K562 (cell line): ENCODE data around the gene IGFALS. TPM values are rescaled to one million over a fixed set of nuclear protein-coding genes. Genes with fewer than 3 reads are reported as not detected.

Experiments
- CBX5 ChIP-seq: IDR thresholded peaks from 2 replicates; pipeline ENCODE4 v1.6.1; 2014; ENCODE audit warnings: low read depth, borderline replicate concordance
- CHD4 ChIP-seq: fragments of 200-600 bp; sonication (generic); IDR thresholded peaks from 3 replicates; pipeline ENCODE4 v1.6.1; 2012; ENCODE audit warnings: low read depth, mild to moderate bottlenecking, mixed read lengths, low read length, inconsistent platforms; ENCODE audit not compliant: insufficient read depth, insufficient replicate concordance, poor library complexity, severe bottlenecking
- COPS2 ChIP-seq: fragments of 450-650 bp; conservative IDR thresholded peaks from 2 replicates; pipeline ENCODE4 v1.6.1; 2016; ENCODE audit warnings: mild to moderate bottlenecking, moderate library complexity
- ESRRA ChIP-seq: fragments of 450-650 bp; IDR thresholded peaks from 2 replicates; pipeline ENCODE4 v1.6.1; 2014; ENCODE audit warnings: low read depth, mild to moderate bottlenecking, moderate library complexity, borderline replicate concordance
- ESRRB ChIP-seq: fragments of 250-450 bp; sonication (Bioruptor Pico); IDR thresholded peaks from 2 replicates; pipeline ENCODE4 v1.5.0; 2020; ENCODE audit warnings: mild to moderate bottlenecking, moderate library complexity, borderline replicate concordance
- FOXO4 ChIP-seq: fragments of 450-650 bp; formaldehyde crosslinking; IDR thresholded peaks from 2 replicates; pipeline ENCODE4 v1.4.0; 2020; ENCODE audit warnings: mild to moderate bottlenecking, moderate library complexity
- HDAC6 ChIP-seq: IDR thresholded peaks from 2 replicates; pipeline ENCODE4 v1.6.1; 2012; ENCODE audit warnings: low read depth, mild to moderate bottlenecking, control low read depth, inconsistent platforms, low read length, moderate library complexity
- HNRNPLL ChIP-seq: fragments of 200-400 bp; formaldehyde crosslinking; IDR thresholded peaks from 2 replicates; pipeline ENCODE4 v1.6.1; 2017; ENCODE audit warnings: low read length, low read depth, mild to moderate bottlenecking; ENCODE audit not compliant: poor library complexity, severe bottlenecking
- JUND ChIP-seq, 2 experiments: IDR thresholded peaks; 2 replicates in 1 of 2; 3 replicates in 1 of 2; pipeline ENCODE4 v1.6.1; 2011; ENCODE audit warnings: borderline replicate concordance in 2 of 2, low read depth in 2 of 2, low read length in 2 of 2, improper control_type of control experiment in 1 of 2, missing biosample characterization in 1 of 2, missing genetic modification characterization in 1 of 2, missing genetic modification reagents in 1 of 2
- KDM1A ChIP-seq, 2 experiments: fragments of 450-650 bp; IDR thresholded peaks; 2 replicates each; pipeline ENCODE4 v1.6.1; 2016; ENCODE audit warnings: mild to moderate bottlenecking in 2 of 2
- LARP7 ChIP-seq: fragments of 450-650 bp; IDR thresholded peaks from 2 replicates; pipeline ENCODE4 v1.6.1; 2016
- PRMT5 ChIP-seq: sonication (generic); formaldehyde crosslinking; IDR thresholded peaks from 2 replicates; pipeline ENCODE4 v1.5.0; 2020; ENCODE audit warnings: missing genetic modification reagents
- TFAM ChIP-seq: fragments of 250-450 bp; sonication (Bioruptor Pico); conservative IDR thresholded peaks from 2 replicates; pipeline ENCODE4 v1.5.0; 2021; ENCODE audit warnings: mild to moderate bottlenecking, moderate library complexity
- THAP12 ChIP-seq: fragments of 250-450 bp; sonication (Bioruptor Pico); IDR thresholded peaks from 2 replicates; pipeline ENCODE4 v1.9.0; 2021; ENCODE audit warnings: mild to moderate bottlenecking, inconsistent platforms
- ZBTB1 ChIP-seq: sonication (generic); formaldehyde crosslinking; IDR thresholded peaks from 2 replicates; pipeline ENCODE4 v1.8.1; 2023; ENCODE audit warnings: missing genetic modification reagents, low read depth, mild to moderate bottlenecking, borderline replicate concordance
- ZNF124 ChIP-seq: sonication (generic); formaldehyde crosslinking; IDR thresholded peaks from 2 replicates; pipeline ENCODE4 v1.8.1; 2022; ENCODE audit warnings: missing genetic modification reagents
- ZNF165 ChIP-seq: fragments of 250-450 bp; sonication (Bioruptor Pico); IDR thresholded peaks from 2 replicates; pipeline ENCODE4 v1.4.0; 2020; ENCODE audit warnings: borderline replicate concordance
- ZNF75A ChIP-seq: fragments of 450-650 bp; formaldehyde crosslinking; IDR thresholded peaks from 2 replicates; pipeline ENCODE4 v1.4.0; 2020; ENCODE audit warnings: mild to moderate bottlenecking
- ZNF77 ChIP-seq: fragments of 250-450 bp; sonication (Bioruptor Pico); IDR thresholded peaks from 2 replicates; pipeline ENCODE4 v1.5.0; 2020
- polyA plus RNA-seq, 8 experiments: library from polyadenylated mRNA; depleted of rRNA in 4 of 8; stranded (reverse) in 5 of 8; unstranded in 3 of 8; fragments of >200 nt; fragmentation: Nextera tagmentation in 2 of 8; fragmentation: Illumina TruSeq in 1 of 8; extraction: Ambion mirVana in 2 of 8; extraction: Trizol in 1 of 8; gene quantifications; 2 replicates each; pipeline versions ENCODE4 v1.2.1 to v1.2.3, GENCODE V29; 2011 to 2014; ENCODE audit warnings: inconsistent platforms in 1 of 8, missing spikeins in 1 of 8
- total RNA-seq, 7 experiments: library from RNA; depleted of rRNA in 6 of 7; stranded (reverse); fragments of >200 nt in 6 of 7; fragmentation: Illumina TruSeq in 2 of 7; extraction: Trizol in 2 of 7; gene quantifications; 2 replicates each; pipeline versions ENCODE4 v1.2.1 to v1.2.3, GENCODE V29; 2011 to 2021; ENCODE audit warnings: low replicate concordance in 1 of 7
- TF ChIP-seq, protein P1 (sequence below): sonication (generic); formaldehyde crosslinking; IDR thresholded peaks from 2 replicates; pipeline ENCODE4 v1.8.0; 2022; ENCODE audit warnings: mild to moderate bottlenecking, missing genetic modification reagents
- TF ChIP-seq, protein P2 (sequence below): sonication (generic); formaldehyde crosslinking; IDR thresholded peaks from 2 replicates; pipeline ENCODE4 v1.8.1; 2022; ENCODE audit warnings: missing genetic modification reagents
- TF ChIP-seq, protein P3 (sequence below): fragments of 250-450 bp; sonication (Bioruptor Pico); IDR thresholded peaks from 2 replicates; pipeline ENCODE4 v1.4.0; 2020; ENCODE audit warnings: borderline replicate concordance

IGFALS gene
- total and polyA plus RNA-seq, 9 of the 15 experiments (the other 6 are each of a cell fraction or from before 2014, with no cell fraction given) = not detected

DNA sequence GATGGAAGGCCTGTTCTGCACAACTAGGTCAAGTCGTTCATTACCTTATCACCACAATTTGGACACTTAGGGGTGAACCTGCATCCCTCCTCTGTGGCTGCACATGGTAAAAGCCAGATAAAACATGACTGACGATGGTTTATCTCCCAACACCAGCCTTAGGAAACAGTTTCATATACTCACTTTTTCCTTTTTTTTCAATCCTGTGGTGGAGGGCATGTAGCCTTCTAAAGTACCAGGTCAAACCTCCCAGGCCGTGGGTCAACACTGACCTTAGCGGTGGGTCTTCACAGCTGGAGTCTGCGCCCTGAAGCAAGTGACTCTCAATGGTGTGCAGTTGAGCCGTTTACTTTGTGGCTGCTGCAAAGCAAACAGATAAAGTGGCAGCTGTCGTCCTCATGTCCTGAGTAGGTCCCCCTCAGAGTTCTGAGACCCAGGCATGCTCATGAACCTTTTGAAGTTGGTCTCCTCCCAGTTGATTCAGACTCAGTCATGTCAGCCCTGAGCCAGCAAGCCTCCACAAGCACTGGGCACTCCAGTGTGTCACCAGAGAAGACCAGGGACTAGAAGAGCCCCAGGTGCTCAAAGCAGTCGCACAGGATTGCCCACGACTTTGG is 39.4 kb upstream of the IGFALS start (continued):
- TF ChIP-seq, protein P1, sequence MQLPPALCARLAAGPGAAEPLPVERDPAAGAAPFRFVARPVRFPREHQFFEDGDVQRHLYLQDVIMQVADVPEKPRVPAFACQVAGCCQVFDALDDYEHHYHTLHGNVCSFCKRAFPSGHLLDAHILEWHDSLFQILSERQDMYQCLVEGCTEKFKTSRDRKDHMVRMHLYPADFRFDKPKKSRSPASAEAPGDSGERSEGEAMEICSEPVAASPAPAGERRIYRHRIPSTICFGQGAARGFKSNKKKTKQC = no peak
- TF ChIP-seq TFAM (CRISPR knock-in tag) = no peak
- no peak for TF ChIP-seq COPS2
- no peak for TF ChIP-seq ZNF77 (CRISPR knock-in tag)
- TF ChIP-seq HNRNPLL = no peak
- TF ChIP-seq KDM1A (IDR thresholded peaks at IDR 0.05) = peak; percentile 99
- no peak for TF ChIP-seq FOXO4 (CRISPR knock-in tag)
- TF ChIP-seq ZNF124 = no peak
- TF ChIP-seq, protein P2, sequence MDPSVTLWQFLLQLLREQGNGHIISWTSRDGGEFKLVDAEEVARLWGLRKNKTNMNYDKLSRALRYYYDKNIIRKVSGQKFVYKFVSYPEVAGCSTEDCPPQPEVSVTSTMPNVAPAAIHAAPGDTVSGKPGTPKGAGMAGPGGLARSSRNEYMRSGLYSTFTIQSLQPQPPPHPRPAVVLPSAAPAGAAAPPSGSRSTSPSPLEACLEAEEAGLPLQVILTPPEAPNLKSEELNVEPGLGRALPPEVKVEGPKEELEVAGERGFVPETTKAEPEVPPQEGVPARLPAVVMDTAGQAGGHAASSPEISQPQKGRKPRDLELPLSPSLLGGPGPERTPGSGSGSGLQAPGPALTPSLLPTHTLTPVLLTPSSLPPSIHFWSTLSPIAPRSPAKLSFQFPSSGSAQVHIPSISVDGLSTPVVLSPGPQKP (CRISPR knock-in tag) = no peak
- TF ChIP-seq HDAC6 = no peak
- peak; percentile 81 for TF ChIP-seq ESRRA
- TF ChIP-seq ZNF75A (CRISPR knock-in tag) = no peak
- TF ChIP-seq, protein P3, sequence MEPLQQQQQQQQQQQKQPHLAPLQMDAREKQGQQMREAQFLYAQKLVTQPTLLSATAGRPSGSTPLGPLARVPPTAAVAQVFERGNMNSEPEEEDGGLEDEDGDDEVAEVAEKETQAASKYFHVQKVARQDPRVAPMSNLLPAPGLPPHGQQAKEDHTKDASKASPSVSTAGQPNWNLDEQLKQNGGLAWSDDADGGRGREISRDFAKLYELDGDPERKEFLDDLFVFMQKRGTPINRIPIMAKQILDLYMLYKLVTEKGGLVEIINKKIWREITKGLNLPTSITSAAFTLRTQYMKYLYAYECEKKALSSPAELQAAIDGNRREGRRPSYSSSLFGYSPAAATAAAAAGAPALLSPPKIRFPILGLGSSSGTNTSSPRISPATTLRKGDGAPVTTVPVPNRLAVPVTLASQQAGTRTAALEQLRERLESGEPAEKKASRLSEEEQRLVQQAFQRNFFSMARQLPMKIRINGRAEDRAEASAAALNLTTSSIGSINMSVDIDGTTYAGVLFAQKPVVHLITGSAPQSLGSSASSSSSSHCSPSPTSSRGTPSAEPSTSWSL = no peak
- TF ChIP-seq CBX5 = no peak
- TF ChIP-seq JUND (IDR thresholded peaks at IDR 0.05; ENCODE audit: borderline replicate concordance, low read depth, low read length) = peak; percentile 73; the same call in 1 of the 2 replicates
- no peak; the same call in 1 of the 3 replicates for TF ChIP-seq JUND (tag; IDR thresholded peaks at IDR 0.05; ENCODE audit: borderline replicate concordance, low read depth, low read length)
- no peak for TF ChIP-seq THAP12 (CRISPR knock-in tag)
- no peak for TF ChIP-seq ESRRB
- no peak for TF ChIP-seq CHD4
- no peak for TF ChIP-seq PRMT5
- TF ChIP-seq LARP7 = no peak
- no peak for TF ChIP-seq ZNF165 (CRISPR knock-in tag)
- TF ChIP-seq ZBTB1 (CRISPR knock-in tag) = peak; percentile 81; the same call in 1 of the 2 replicates
